ENCODE measurements around the gene EFNA5. TPM values are rescaled to one million over a fixed set of nuclear protein-coding genes. Genes with fewer than 3 reads are reported as not detected.

The EFNA5 gene
- total RNA-seq, 1 experiment from 2014 or later = 51.2 TPM

GRCh38 chr5:107425541-107426031 is 245.2 kb downstream of the EFNA5 start:
- BruUV-seq (replicated peaks) = no TSS peak
- Mint-ChIP-seq H3K27ac (ENCODE audit: low read depth, unreplicated experiment) (peak overlapping the region; percentile 88), H3K36me3 (ENCODE audit: insufficient read depth, unreplicated experiment) (peaks cover 18% of the 10 kb centered on the region), H3K27me3 (ENCODE audit: insufficient read depth, unreplicated experiment) (no peaks in the 10 kb centered on the region), H3K4me1 (ENCODE audit: insufficient read depth, unreplicated experiment) (peaks cover 38% of the 10 kb centered on the region), H3K9me3 (ENCODE audit: unreplicated experiment) (no peaks in the 10 kb centered on the region), H3K4me3 (ENCODE audit: unreplicated experiment) (peak overlapping the region; percentile 40)
- TF ChIP-seq, protein P1, sequence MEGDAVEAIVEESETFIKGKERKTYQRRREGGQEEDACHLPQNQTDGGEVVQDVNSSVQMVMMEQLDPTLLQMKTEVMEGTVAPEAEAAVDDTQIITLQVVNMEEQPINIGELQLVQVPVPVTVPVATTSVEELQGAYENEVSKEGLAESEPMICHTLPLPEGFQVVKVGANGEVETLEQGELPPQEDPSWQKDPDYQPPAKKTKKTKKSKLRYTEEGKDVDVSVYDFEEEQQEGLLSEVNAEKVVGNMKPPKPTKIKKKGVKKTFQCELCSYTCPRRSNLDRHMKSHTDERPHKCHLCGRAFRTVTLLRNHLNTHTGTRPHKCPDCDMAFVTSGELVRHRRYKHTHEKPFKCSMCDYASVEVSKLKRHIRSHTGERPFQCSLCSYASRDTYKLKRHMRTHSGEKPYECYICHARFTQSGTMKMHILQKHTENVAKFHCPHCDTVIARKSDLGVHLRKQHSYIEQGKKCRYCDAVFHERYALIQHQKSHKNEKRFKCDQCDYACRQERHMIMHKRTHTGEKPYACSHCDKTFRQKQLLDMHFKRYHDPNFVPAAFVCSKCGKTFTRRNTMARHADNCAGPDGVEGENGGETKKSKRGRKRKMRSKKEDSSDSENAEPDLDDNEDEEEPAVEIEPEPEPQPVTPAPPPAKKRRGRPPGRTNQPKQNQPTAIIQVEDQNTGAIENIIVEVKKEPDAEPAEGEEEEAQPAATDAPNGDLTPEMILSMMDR (IDR thresholded peaks at IDR 0.05; ENCODE audit: unreplicated experiment) = no peak
- CTCF ChIA-PET = interaction anchor here (0.8 to 1.8 kb wide), 3 partner anchors 41 to 146 kb away, joined by 4 to 8 read pairs (median 6); no protein-coding TSS in a partner anchor
- DNase-seq (ENCODE audit: unreplicated experiment) = peak; percentile 82
- intact Hi-C loops (cut with micrococcal nuclease) = loop anchor here (5.0 kb wide), 3 partner anchors 42 to 242 kb away; no protein-coding TSS in a partner anchor
- POLR2A ChIA-PET = interaction anchor here (0.7 to 5.7 kb wide), 13 partner anchors 8 to 658 kb away, joined by 3 to 43 read pairs (median 5); no protein-coding TSS in a partner anchor

GRCh38 chr5:107424491-107424890 is 246.2 kb downstream of the EFNA5 start:
- DNase-seq (ENCODE audit: unreplicated experiment) = peak; percentile 14
- POLR2A ChIA-PET = interaction anchor here (0.7 to 5.7 kb wide), 15 partner anchors 8 to 287 kb away, joined by 3 to 43 read pairs (median 8); partner anchors contain the start of gene EFNA5

GRCh38 chr5:107422494-107422893 is 248.2 kb downstream of the EFNA5 start:
- Mint-ChIP-seq H3K27me3 (ENCODE audit: insufficient read depth, unreplicated experiment) (no peaks in the 10 kb centered on the region), H3K9me3 (ENCODE audit: unreplicated experiment) (no peaks in the 10 kb centered on the region), H3K4me3 (ENCODE audit: unreplicated experiment) (no peak overlapping the region), H3K4me1 (ENCODE audit: insufficient read depth, unreplicated experiment) (peaks cover 20% of the 10 kb centered on the region), H3K36me3 (ENCODE audit: insufficient read depth, unreplicated experiment) (peaks cover 25% of the 10 kb centered on the region), H3K27ac (ENCODE audit: low read depth, unreplicated experiment) (peak overlapping the region; percentile 92)
- TF ChIP-seq, protein P1 (IDR thresholded peaks at IDR 0.05; ENCODE audit: unreplicated experiment) = no peak
- POLR2A ChIA-PET = interaction anchor here (1.2 to 5.7 kb wide), 6 partner anchors 19 to 155 kb away, joined by 3 to 35 read pairs (median 5); no protein-coding TSS in a partner anchor
- intact Hi-C loops (cut with micrococcal nuclease) = no loop called here
- DNase-seq (ENCODE audit: unreplicated experiment) = no peak
- BruUV-seq (replicated peaks) = no TSS peak
- CTCF ChIA-PET = interaction anchor here (0.5 to 1.0 kb wide), 4 partner anchors 8 to 175 kb away, joined by 3 to 4 read pairs (median 3); no protein-coding TSS in a partner anchor

More at GRCh38 chr5:107424491-107424890, 246.2 kb downstream of the EFNA5 start:
- H3K36me3 Mint-ChIP-seq (ENCODE audit: insufficient read depth, unreplicated experiment) = peaks cover 24% of the 10 kb centered on the region
- BruUV-seq (replicated peaks) = no TSS peak
- H3K27ac Mint-ChIP-seq (ENCODE audit: low read depth, unreplicated experiment) = peak overlapping the region; percentile 88
- H3K9me3 Mint-ChIP-seq (ENCODE audit: unreplicated experiment) = no peaks in the 10 kb centered on the region
- TF ChIP-seq, protein P1 (IDR thresholded peaks at IDR 0.05; ENCODE audit: unreplicated experiment) = no peak
- H3K4me1 Mint-ChIP-seq (ENCODE audit: insufficient read depth, unreplicated experiment) = peaks cover 34% of the 10 kb centered on the region
- H3K27me3 Mint-ChIP-seq (ENCODE audit: insufficient read depth, unreplicated experiment) = no peaks in the 10 kb centered on the region
- intact Hi-C loops (cut with micrococcal nuclease) = no loop called here
- CTCF ChIA-PET = interaction anchor here (0.7 to 1.8 kb wide), 3 partner anchors 36 to 147 kb away, joined by 3 to 6 read pairs (median 4); no protein-coding TSS in a partner anchor
- no peak overlapping the region for H3K4me3 Mint-ChIP-seq (ENCODE audit: unreplicated experiment)

GRCh38 chr5:107419498-107419897 is 251.2 kb downstream of the EFNA5 start:
- intact Hi-C loops (cut with micrococcal nuclease) = no loop called here
- BruUV-seq (replicated peaks) = no TSS peak
- no peak for DNase-seq (ENCODE audit: unreplicated experiment)
- TF ChIP-seq, protein P1 (IDR thresholded peaks at IDR 0.05; ENCODE audit: unreplicated experiment) = no peak
- peaks cover 8% of the 10 kb centered on the region for H3K4me1 Mint-ChIP-seq (ENCODE audit: insufficient read depth, unreplicated experiment)
- H3K9me3 Mint-ChIP-seq (ENCODE audit: unreplicated experiment) = no peaks in the 10 kb centered on the region
- ChIA-PET CTCF (no interaction called here), POLR2A (no interaction called here)
- no peak overlapping the region for H3K27ac Mint-ChIP-seq (ENCODE audit: low read depth, unreplicated experiment)
- H3K4me3 Mint-ChIP-seq (ENCODE audit: unreplicated experiment) = no peak overlapping the region
- H3K27me3 Mint-ChIP-seq (ENCODE audit: insufficient read depth, unreplicated experiment) = no peaks in the 10 kb centered on the region
- H3K36me3 Mint-ChIP-seq (ENCODE audit: insufficient read depth, unreplicated experiment) = peaks cover 16% of the 10 kb centered on the region

Measured in MCF 10A (cell line).